Omental fat pad (tissue), 4 donors: ENCODE data around the gene ITGA2B. TPM values are rescaled to one million over a fixed set of nuclear protein-coding genes. Genes with fewer than 3 reads are reported as not detected.

Source experiments
- ATAC-seq: fragments of 150-250 bp; one replicate; pipeline ENCODE4 v1.9.1; 2016; ENCODE audit warnings: mild to moderate bottlenecking, moderate library complexity; ENCODE audit not compliant: low FRiP score
- DNase-seq: peaks from one replicate; pipeline ENCODE4 v3.0.0-alpha.2; 2019; ENCODE audit warnings: low spot score
- total RNA-seq, 4 donors: library from RNA; depleted of rRNA; stranded (reverse); fragments of >200 nt; gene quantifications; one replicate each; pipeline ENCODE4 v1.1.0, GENCODE V29; 2016
- TF ChIP-seq, protein P1 (sequence below), 3 donors: fragments of 450-650 bp; IDR thresholded peaks; one replicate each; pipeline ENCODE4 v1.5.1; 2016 to 2017; ENCODE audit warnings: antibody characterized with exemption in 3 of 3, mild to moderate bottlenecking in 3 of 3, moderate library complexity in 2 of 3

The ITGA2B gene
- total RNA-seq = 1 to 10 TPM in 2 of 4 donors, under 1 TPM in 2; 0.72 to 1.6 (median 1.0) TPM

DNA sequence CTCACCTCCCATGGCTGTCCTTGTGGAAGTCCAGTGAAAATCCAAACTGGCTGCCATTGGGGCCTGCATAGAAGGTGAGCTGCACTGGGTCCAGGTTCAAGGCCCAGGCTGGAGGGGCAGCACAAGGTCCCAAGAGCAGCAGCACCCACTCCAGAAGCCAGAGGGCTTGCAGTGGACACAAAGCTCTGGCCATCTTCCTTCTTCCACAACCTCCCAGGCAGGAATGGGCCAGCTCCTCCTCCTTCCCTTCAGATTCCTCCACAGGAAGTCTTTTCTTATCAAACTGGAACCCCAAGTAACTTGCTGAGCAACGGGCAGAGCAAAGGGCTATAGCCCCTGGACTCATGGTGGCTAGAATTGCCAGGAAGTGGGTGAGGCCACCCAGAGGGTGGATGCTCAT is at the start of gene ITGA2B:
TSS of gene ITGA2B (minus strand) at position 369 of the 400 bp plus-strand sequence. CDS start at position 193, 176 bp downstream.
- TF ChIP-seq, protein P1, sequence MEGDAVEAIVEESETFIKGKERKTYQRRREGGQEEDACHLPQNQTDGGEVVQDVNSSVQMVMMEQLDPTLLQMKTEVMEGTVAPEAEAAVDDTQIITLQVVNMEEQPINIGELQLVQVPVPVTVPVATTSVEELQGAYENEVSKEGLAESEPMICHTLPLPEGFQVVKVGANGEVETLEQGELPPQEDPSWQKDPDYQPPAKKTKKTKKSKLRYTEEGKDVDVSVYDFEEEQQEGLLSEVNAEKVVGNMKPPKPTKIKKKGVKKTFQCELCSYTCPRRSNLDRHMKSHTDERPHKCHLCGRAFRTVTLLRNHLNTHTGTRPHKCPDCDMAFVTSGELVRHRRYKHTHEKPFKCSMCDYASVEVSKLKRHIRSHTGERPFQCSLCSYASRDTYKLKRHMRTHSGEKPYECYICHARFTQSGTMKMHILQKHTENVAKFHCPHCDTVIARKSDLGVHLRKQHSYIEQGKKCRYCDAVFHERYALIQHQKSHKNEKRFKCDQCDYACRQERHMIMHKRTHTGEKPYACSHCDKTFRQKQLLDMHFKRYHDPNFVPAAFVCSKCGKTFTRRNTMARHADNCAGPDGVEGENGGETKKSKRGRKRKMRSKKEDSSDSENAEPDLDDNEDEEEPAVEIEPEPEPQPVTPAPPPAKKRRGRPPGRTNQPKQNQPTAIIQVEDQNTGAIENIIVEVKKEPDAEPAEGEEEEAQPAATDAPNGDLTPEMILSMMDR (IDR thresholded peaks at IDR 0.05) = no peak
- DNase-seq = no peak
- ATAC-seq = no peak

DNA sequence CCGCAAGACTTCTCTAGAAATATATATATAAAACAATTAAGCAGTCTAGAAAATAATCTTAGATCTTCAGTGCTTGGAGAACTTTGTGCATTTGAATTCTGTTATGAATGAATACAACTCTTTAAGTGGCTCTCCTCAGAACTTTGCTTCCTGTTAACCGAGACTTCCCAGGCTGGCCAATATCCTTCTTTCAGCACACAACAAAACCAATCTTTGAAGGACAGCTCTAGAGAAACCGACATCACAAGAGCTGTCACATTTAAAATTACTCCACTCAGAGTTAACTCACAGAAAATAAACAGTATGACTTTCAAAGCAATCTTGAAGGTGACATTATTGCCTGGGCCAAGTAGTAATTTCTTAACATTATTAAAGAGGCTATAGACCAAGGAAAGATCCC is 49.7 kb upstream of the ITGA2B start:
- TF ChIP-seq, protein P1 (IDR thresholded peaks at IDR 0.05) = no peak
- ATAC-seq (no peak), DNase-seq (no peak)

DNA sequence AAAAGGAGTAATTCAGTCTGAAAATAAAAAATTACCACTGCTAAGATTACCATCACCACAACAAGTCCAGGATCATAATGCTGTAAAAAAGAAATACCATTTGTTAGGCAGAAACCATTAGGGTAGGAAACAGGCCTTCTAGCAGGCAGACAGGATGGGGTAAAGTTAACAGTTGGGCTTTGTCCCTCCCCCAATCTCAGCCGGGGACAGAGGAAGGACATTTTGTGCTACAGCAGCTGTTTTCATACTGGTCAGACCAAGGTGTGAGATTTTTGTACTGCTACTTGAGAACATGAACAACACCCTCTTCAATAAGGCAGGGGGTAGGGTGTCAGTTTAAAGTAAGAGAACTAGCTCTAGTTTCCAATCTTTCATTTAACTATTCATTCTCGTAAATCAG is 49.2 kb upstream of the ITGA2B start:
- ATAC-seq (no peak), DNase-seq (no peak)
- TF ChIP-seq, protein P1 (IDR thresholded peaks at IDR 0.05) = no peak

DNA sequence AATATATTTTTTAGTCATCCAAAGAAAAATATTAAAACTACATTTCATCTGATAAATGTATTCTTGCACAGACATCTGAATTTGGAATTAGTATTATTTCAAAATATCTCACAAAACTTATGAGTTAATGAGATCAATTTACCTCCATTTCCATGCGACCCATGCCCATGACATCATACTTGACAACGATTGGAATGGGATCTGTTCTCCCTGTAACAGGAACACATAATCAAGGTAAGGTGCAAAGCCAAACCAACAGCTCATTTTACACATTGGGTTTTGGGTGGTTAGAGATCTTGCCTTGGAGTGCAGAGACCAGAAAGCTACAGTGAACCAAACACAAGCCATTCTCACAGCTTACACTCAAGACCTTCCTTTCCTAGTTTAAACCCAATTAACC is 46.9 kb upstream of the ITGA2B start:
- TF ChIP-seq, protein P1 (IDR thresholded peaks at IDR 0.05) = no peak
- no peak for DNase-seq
- ATAC-seq = no peak

DNA sequence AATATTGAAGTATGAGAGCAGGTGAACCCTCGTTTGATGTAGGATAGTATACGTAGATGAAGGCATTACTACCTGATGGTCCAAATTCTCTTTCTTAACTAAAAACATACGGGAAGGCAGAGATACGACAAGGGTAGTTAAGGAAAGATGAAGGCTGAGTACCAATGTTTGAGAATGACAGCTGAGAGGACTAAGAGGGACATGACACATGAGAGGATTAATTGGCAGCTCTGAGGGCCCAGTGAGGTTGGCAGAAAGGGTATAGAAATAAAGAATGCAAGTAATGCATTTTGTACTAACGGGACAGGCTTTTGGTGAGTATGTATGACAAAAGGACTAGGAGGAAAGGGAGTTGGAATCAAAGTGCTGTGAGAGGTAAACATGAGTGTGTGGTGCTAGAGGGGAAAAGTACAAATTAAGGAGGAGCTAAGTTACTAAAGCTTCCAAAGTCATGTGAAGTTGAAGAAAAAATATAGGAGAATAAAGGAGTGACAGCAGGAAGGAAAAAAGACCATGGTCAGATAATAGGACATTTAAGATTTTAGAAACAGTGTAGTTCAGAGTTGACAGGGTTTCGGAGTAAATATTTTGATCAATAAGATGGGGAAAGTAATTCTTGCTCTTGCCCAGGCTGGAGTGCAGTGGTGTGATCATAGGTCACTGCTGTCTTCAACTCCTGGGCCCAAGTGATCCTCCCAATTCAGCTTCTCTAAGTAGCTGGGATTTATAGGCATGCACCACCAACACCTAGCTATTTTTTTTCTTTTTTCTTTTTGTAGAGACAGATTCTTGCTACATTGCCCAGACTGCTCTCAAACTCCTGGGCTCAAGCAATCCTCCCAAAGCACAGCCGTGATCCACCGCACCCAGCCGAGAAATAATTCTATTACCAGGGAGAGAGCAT is 43.1 kb upstream of the ITGA2B start:
- TF ChIP-seq, protein P1 (IDR thresholded peaks at IDR 0.05) = no peak
- DNase-seq (no peak), ATAC-seq (no peak)

DNA sequence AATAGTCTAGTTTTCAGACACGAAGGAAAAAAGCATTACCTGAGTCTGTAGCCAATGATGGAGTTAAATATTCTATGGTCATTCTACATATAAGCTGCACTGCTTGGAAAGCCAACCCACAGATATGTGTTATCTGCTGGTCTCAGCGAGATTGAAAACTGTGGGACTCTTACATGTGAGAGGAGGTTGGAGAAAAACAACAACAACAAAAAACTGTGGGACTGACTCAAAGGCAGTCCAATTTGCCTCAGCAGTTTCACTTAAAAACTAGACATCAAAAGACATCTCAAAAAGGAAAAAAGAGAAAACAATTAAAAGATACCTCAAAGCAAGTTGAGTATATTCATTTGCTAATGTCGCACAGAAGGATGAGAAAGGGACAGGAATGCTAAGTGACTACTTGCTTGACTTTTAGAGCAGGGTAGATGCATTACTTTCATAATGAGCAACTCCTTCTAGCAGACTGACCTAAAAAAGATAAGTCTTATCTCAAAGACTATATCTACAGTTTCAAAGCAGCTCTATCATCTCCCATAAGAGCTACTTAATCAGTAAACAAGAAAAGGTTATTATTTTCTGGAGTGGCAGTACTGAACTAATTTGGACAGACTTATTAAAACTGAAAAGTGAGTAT is 35.5 kb upstream of the ITGA2B start:
- DNase-seq (no peak), ATAC-seq (no peak)
- TF ChIP-seq, protein P1 (IDR thresholded peaks at IDR 0.05) = no peak
